Caco-2 (cell line): ENCODE data around the gene TRDN. TPM values are rescaled to one million over a fixed set of nuclear protein-coding genes. Genes with fewer than 3 reads are reported as not detected.
A peak's percentile ranks its signal among the peaks of the same experiment; 100 is the strongest.

Source experiments
- BruUV-seq: library from RNA; stranded (reverse); fragments of 400-500 nt; replicated peaks from 2 replicates; lab custom pipeline; 2021; lab: Mats Ljungman, UMichigan
- CTCF ChIA-PET: fragments of 300-600 bp; sonication (Branson Sonifier 250); formaldehyde crosslinking; loops from one replicate; lab custom pipeline; 2022; ENCODE audit warnings: antibody characterized with exemption; lab: Charles Lee
- POLR2A ChIA-PET: fragments of 300-600 bp; sonication (Branson Sonifier 250); formaldehyde crosslinking; loops from one replicate; lab custom pipeline; 2022; ENCODE audit warnings: antibody characterized with exemption; lab: Charles Lee
- DNase-seq, 2 experiments: peaks; one replicate each; pipeline versions ENCODE4 v3.0.0 to v3.0.0-alpha.2; 2020 to 2022
- H3K27me3 ChIP-seq: replicated peaks from 2 replicates; pipeline ENCODE4 v1.6.0; 2011; ENCODE audit warnings: low read length; ENCODE audit not compliant: control insufficient read depth, insufficient read depth
- H3K36me3 ChIP-seq: 2 replicates; pipeline ENCODE4 v1.5.1; 2011; ENCODE audit warnings: low read length; ENCODE audit not compliant: control insufficient read depth, insufficient read depth
- H3K4me1 ChIP-seq: fragments of 250-450 bp; sonication (Bioruptor Pico); 2 replicates; pipeline ENCODE4 v1.5.1; 2020; ENCODE audit warnings: mild to moderate bottlenecking
- H3K4me3 ChIP-seq: 2 replicates; pipeline ENCODE4 v1.5.1; 2011; ENCODE audit warnings: low read depth, mild to moderate bottlenecking, control low read depth, low read length
- H3K9me3 ChIP-seq: fragments of 250-450 bp; sonication (Bioruptor Pico); 2 replicates; pipeline ENCODE4 v1.5.1; 2020; ENCODE audit warnings: mild to moderate bottlenecking, moderate library complexity
- H3K27ac Mint-ChIP-seq: one replicate; pipeline ENCODE4 v1.8.0; 2022; ENCODE audit warnings: mixed read lengths; ENCODE audit not compliant: unreplicated experiment
- H3K27me3 Mint-ChIP-seq: one replicate; pipeline ENCODE4 v1.8.0; 2022; ENCODE audit warnings: mixed read lengths; ENCODE audit not compliant: insufficient read depth, unreplicated experiment
- H3K36me3 Mint-ChIP-seq: one replicate; pipeline ENCODE4 v1.8.0; 2022; ENCODE audit warnings: mild to moderate bottlenecking, mixed read lengths; ENCODE audit not compliant: insufficient read depth, unreplicated experiment
- H3K4me1 Mint-ChIP-seq: one replicate; pipeline ENCODE4 v1.8.0; 2022; ENCODE audit warnings: low read depth, mixed read lengths; ENCODE audit not compliant: unreplicated experiment
- H3K4me3 Mint-ChIP-seq: one replicate; pipeline ENCODE4 v1.8.0; 2022; ENCODE audit warnings: mild to moderate bottlenecking, moderate library complexity, mixed read lengths; ENCODE audit not compliant: unreplicated experiment
- H3K9me3 Mint-ChIP-seq: one replicate; pipeline ENCODE4 v1.8.0; 2022; ENCODE audit warnings: mixed read lengths; ENCODE audit not compliant: unreplicated experiment
- CTCF ChIP-seq, 2 experiments: fragments of 200-600 bp in 1 of 2; IDR thresholded peaks; 1 replicate in 1 of 2; 2 replicates in 1 of 2; pipeline versions ENCODE4 v1.5.1 to v1.8.0; 2011 to 2022; ENCODE audit warnings: antibody characterized with exemption in 1 of 2, control low read depth in 1 of 2, inconsistent platforms in 1 of 2, low read depth in 1 of 2, low read length in 1 of 2, mild to moderate bottlenecking in 1 of 2, moderate library complexity in 1 of 2; ENCODE audit not compliant: insufficient read depth in 1 of 2, severe bottlenecking in 1 of 2, unreplicated experiment in 1 of 2
- intact Hi-C: fragments of 100-400 bp; cut with micrococcal nuclease; formaldehyde crosslinking; loops from one replicate; pipeline ENCODE4 v1.10.0; 2022; ENCODE audit not compliant: unreplicated experiment
- total RNA-seq: library from RNA; stranded (reverse); gene quantifications from 2 replicates; pipeline ENCODE4 v1.2.3, GENCODE V29; 2022

TRDN gene
- total RNA-seq, 1 experiment from 2014 or later: not detected

- H3K27ac Mint-ChIP-seq: no peak overlapping the region
- no peaks in the 10 kb centered on the region for H3K36me3 Mint-ChIP-seq
- H3K4me3 ChIP-seq: no peak overlapping the region
- ChIA-PET CTCF (no interaction called here), POLR2A (no interaction called here)
- no peak overlapping the region for H3K4me3 Mint-ChIP-seq
- no peaks in the 10 kb centered on the region for H3K4me1 ChIP-seq
- H3K27me3 ChIP-seq: no peaks in the 10 kb centered on the region
- TF ChIP-seq CTCF (IDR thresholded peaks at IDR 0.05; ENCODE audit: insufficient read depth in 1 of 2, low read depth in 1 of 2, low read length in 1 of 2, severe bottlenecking in 1 of 2, unreplicated experiment in 1 of 2): no peak
- intact Hi-C loops: no loop called here
- H3K9me3 Mint-ChIP-seq: peaks cover 12% of the 10 kb centered on the region
- no peaks in the 10 kb centered on the region for H3K36me3 ChIP-seq
- H3K9me3 ChIP-seq: no peaks in the 10 kb centered on the region
- no peaks in the 10 kb centered on the region for H3K4me1 Mint-ChIP-seq
- BruUV-seq: no TSS peak
- H3K27me3 Mint-ChIP-seq: peaks cover 5% of the 10 kb centered on the region
- DNase-seq: no peak
Measured at GRCh38 chr6:123448306-123448884, 188.4 kb downstream of the TRDN start.

DNA sequence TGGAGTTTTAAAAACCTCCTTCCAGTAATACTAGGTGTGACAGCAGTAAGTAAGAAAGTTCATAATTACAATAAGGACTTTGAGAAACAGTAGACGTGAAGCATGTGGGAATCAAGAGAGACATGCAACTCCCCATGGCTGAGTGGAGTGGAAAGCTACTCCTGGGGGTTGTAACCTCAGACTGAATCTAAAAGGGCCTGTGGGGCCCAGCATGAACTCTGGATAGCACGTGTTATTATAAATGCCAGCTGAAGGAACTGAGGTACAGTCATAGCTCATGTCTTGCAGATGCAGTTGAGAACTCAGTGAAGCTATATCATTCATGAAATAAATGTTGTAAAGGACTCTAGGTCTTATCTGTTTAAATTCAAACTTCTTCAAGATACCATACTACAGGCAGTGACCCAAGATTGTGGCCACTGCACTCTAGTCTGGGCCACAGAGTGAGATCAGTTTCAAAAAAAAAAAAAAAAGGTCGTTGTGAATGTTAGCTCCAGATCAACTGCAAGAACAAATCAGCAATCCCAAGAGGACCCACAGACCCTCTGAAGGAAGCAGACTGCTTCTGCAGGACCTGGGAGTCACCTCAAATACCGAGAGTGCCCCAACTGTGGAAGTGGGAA, 189.3 kb downstream of the TRDN start:
- no peaks in the 10 kb centered on the region for H3K9me3 ChIP-seq
- intact Hi-C loops: no loop called here
- no peaks in the 10 kb centered on the region for H3K4me1 Mint-ChIP-seq
- no TSS peak for BruUV-seq
- DNase-seq: no peak
- POLR2A ChIA-PET: no interaction called here
- H3K4me3 Mint-ChIP-seq: no peak overlapping the region
- H3K27me3 ChIP-seq: no peaks in the 10 kb centered on the region
- peaks cover 19% of the 10 kb centered on the region for H3K9me3 Mint-ChIP-seq
- CTCF ChIA-PET: no interaction called here
- no peak for TF ChIP-seq CTCF (IDR thresholded peaks at IDR 0.05; ENCODE audit: insufficient read depth in 1 of 2, low read depth in 1 of 2, low read length in 1 of 2, severe bottlenecking in 1 of 2, unreplicated experiment in 1 of 2)
- H3K4me3 ChIP-seq: no peak overlapping the region
- no peaks in the 10 kb centered on the region for H3K4me1 ChIP-seq
- no peaks in the 10 kb centered on the region for H3K36me3 ChIP-seq
- peaks cover 5% of the 10 kb centered on the region for H3K27me3 Mint-ChIP-seq
- no peaks in the 10 kb centered on the region for H3K36me3 Mint-ChIP-seq
- H3K27ac Mint-ChIP-seq: peak overlapping the region; percentile 48

- Histone ChIP-seq H3K36me3 (no peaks in the 10 kb centered on the region), H3K4me3 (no peak overlapping the region), H3K27me3 (no peaks in the 10 kb centered on the region), H3K4me1 (no peaks in the 10 kb centered on the region), H3K9me3 (no peaks in the 10 kb centered on the region)
- DNase-seq: no peak
- Mint-ChIP-seq H3K27me3 (no peaks in the 10 kb centered on the region), H3K9me3 (peaks cover 9% of the 10 kb centered on the region), H3K27ac (no peak overlapping the region), H3K36me3 (no peaks in the 10 kb centered on the region), H3K4me3 (no peak overlapping the region), H3K4me1 (no peaks in the 10 kb centered on the region)
- no TSS peak for BruUV-seq
- POLR2A ChIA-PET: no interaction called here
- CTCF ChIA-PET: no interaction called here
- intact Hi-C loops: no loop called here
- TF ChIP-seq CTCF (IDR thresholded peaks at IDR 0.05; ENCODE audit: insufficient read depth in 1 of 2, low read depth in 1 of 2, low read length in 1 of 2, severe bottlenecking in 1 of 2, unreplicated experiment in 1 of 2): no peak
Measured at GRCh38 chr6:123439371-123439770, 197.4 kb downstream of the TRDN start.
